Aorta (tissue), 5 donors: ENCODE data around the gene GBF1. TPM values are rescaled to one million over a fixed set of nuclear protein-coding genes. Genes with fewer than 3 reads are reported as not detected.

Source experiments
- ATAC-seq: fragments of 200-7000 bp; cut with Tn5 transposase; one replicate; pipeline ENCODE4 v1.9.1; 2022; ENCODE audit warnings: moderate library complexity; ENCODE audit not compliant: low FRiP score
- DNase-seq, 2 donors: peaks; one replicate each; pipeline ENCODE4 v3.0.0-alpha.2; 2020
- H3K27ac ChIP-seq, 2 donors: one replicate each; pipeline ENCODE4 v1.5.1; 2013; ENCODE audit warnings: low read length in 2 of 2, mild to moderate bottlenecking in 2 of 2, moderate library complexity in 2 of 2, control low read depth in 1 of 2, inconsistent platforms in 1 of 2, low read depth in 1 of 2
- H3K27me3 ChIP-seq, 2 donors: one replicate each; pipeline ENCODE4 v1.6.1; 2013; ENCODE audit warnings: control low read depth in 1 of 2, low read length in 1 of 2, mild to moderate bottlenecking in 1 of 2, moderate library complexity in 1 of 2; ENCODE audit not compliant: insufficient read depth in 2 of 2, control insufficient read depth in 1 of 2
- H3K36me3 ChIP-seq, 2 donors: one replicate each; pipeline ENCODE4 v1.6.1; 2013; ENCODE audit warnings: control low read depth in 1 of 2, low read length in 1 of 2, mild to moderate bottlenecking in 1 of 2; ENCODE audit not compliant: insufficient read depth in 2 of 2, control insufficient read depth in 1 of 2
- H3K4me1 ChIP-seq, 2 donors: one replicate each; pipeline ENCODE4 v1.6.1; 2013; ENCODE audit warnings: low read length in 2 of 2, control low read depth in 1 of 2, mild to moderate bottlenecking in 1 of 2, moderate library complexity in 1 of 2; ENCODE audit not compliant: insufficient read depth in 2 of 2, control insufficient read depth in 1 of 2
- H3K4me3 ChIP-seq, 2 donors: one replicate each; pipeline ENCODE4 v1.5.1; 2013; ENCODE audit warnings: low read length in 2 of 2, control low read depth in 1 of 2, mild to moderate bottlenecking in 1 of 2
- H3K9me3 ChIP-seq: one replicate; pipeline ENCODE4 v1.6.1; 2013; ENCODE audit warnings: mild to moderate bottlenecking, low read length; ENCODE audit not compliant: control insufficient read depth
- WGBS, 2 donors: extraction: QIAGEN DNeasy Blood & Tissue Kit; methylation state at CpG; one replicate each; pipeline ENCODE4 v1.1.7; 2013; 5-methylcytosine and 5-hydroxymethylcytosine counted together
- intact Hi-C, 2 donors: fragments of 100-400 bp; cut with DNase I; formaldehyde crosslinking; loops; one replicate each; pipeline versions ENCODE4 v1.14.2 to v1.15.0; 2022
- polyA plus RNA-seq, 2 donors: library from polyadenylated mRNA; stranded (reverse); fragments of 200-250 nt; gene quantifications; one replicate each; pipeline ENCODE4 v1.2.3, GENCODE V29; 2013
- total RNA-seq, 2 donors: library from RNA; stranded (reverse); fragmentation: NEBNext Ultra II Directional; extraction: Animal tissue kit (Norgen Biotek cat#: 25700); gene quantifications; one replicate each; pipeline ENCODE4 v1.2.1, GENCODE V29; 2021
- donor health status: healthy with polysubstance abuse.
- donor health status: Bipolar disorder and iron deficiency.
- donor health status: DM: no; HTN: no; CAD: no.
- donor health status: DM: no; HTN: no; CAD: no.
- donor health status: DM: yes; HTN: yes; CAD: no.

The GBF1 gene
- total and polyA plus RNA-seq, 4 donors = 7.1 to 44.0 (median 32.6) TPM

DNA sequence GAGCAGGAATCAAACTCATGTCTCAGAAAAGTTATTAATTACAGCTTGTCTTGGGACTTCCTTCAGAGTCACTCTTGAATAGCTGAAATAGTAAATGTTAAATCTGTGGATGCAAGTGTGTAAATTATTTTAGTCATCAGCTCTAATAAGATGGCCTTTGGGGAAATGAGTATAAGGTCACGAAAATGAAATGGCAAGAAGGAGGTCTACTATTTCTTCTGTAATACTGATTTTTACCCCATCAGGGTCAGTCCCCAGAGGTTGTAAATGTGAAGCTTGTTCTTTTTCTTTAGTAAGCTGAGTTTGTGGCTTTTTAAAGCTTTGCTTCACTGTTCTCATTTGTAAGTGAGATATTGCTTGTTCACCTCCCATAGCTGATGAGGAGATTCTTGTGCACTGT, 63.9 kb downstream of the GBF1 start:
- Histone ChIP-seq H3K36me3 (no peaks in the 10 kb centered on the region), H3K9me3 (no peaks in the 10 kb centered on the region), H3K4me1 (peaks cover 9 to 16% of the 10 kb centered on the region in 2 donors), H3K4me3 (no peak overlapping the region), H3K27me3 (no peaks in the 10 kb centered on the region), H3K27ac (no peak overlapping the region)
- no peak for ATAC-seq
- 94 to 96% methylated on average over 1 of the region's 1 CpG for WGBS, 2 donors
- intact Hi-C loops = no loop called here
- no peak for DNase-seq

DNA sequence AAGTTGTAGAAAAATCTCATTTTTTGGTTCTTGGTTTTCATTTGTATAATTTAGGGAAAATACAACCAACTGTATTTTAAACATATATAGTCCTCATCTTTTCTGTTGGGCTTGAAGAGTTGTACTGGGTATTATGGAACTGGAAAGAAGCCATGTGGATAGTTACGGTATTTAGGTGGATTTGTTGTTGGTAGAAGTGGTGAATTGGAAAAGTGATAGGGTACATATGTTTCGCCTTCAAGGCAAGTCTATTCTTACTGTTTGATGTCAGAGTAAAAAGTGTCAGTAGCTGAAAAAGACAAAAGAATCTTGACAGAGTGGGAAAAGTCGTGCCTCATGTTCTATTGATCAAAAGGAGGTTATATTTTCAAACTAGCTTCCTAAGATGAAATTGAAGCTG, 64.6 kb downstream of the GBF1 start:
- H3K4me3 ChIP-seq = no peak overlapping the region
- ATAC-seq = no peak
- DNase-seq = no peak
- intact Hi-C loops = no loop called here
- WGBS, 2 donors = 80 to 82% methylated on average over 3 of the region's 3 CpGs
- no peaks in the 10 kb centered on the region for H3K36me3 ChIP-seq
- H3K9me3 ChIP-seq = no peaks in the 10 kb centered on the region
- H3K27me3 ChIP-seq = no peaks in the 10 kb centered on the region
- peaks cover 9 to 16% of the 10 kb centered on the region in 2 donors for H3K4me1 ChIP-seq
- no peak overlapping the region for H3K27ac ChIP-seq

- peak overlapping the region in 1 of 2 donors; percentile 19 for H3K27ac ChIP-seq
- intact Hi-C loops = no loop called here
- peaks cover 9 to 16% of the 10 kb centered on the region in 2 donors for H3K4me1 ChIP-seq
- WGBS, 2 donors = 40 to 47% methylated on average over 4 of the region's 4 CpGs
- no peak for ATAC-seq
- H3K36me3 ChIP-seq = no peaks in the 10 kb centered on the region
- H3K4me3 ChIP-seq = no peak overlapping the region
- no peaks in the 10 kb centered on the region for H3K27me3 ChIP-seq
- no peaks in the 10 kb centered on the region for H3K9me3 ChIP-seq
- no peak for DNase-seq
Observed at GRCh38 chr10:102310361-102311024, 65.2 kb downstream of the GBF1 start.

DNA sequence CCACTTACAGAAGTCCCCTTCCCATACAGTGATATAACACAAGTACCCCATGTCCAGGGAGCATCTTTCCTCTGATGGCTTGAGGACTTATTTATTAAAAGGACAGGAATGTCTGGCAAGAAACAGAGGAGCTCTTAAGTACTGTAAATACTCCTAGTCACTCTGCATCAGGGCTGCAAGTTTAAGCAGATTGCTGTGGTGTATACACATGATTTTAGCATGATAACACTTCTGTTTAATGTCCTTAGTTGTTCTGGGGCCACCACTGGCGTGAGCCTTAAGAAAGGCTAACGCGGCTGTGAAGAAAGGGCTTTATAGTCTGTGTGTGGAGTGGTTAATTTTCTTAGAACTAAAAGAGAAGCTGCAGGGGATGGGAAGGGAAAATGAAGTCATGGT, 65.7 kb downstream of the GBF1 start:
- intact Hi-C loops = no loop called here
- Histone ChIP-seq H3K4me1 (peaks cover 9 to 16% of the 10 kb centered on the region in 2 donors), H3K27ac (no peak overlapping the region), H3K4me3 (no peak overlapping the region), H3K9me3 (no peaks in the 10 kb centered on the region), H3K36me3 (no peaks in the 10 kb centered on the region), H3K27me3 (no peaks in the 10 kb centered on the region)
- no peak for DNase-seq
- WGBS, 2 donors = 87 to 89% methylated on average over 3 of the region's 3 CpGs
- ATAC-seq = no peak

DNA sequence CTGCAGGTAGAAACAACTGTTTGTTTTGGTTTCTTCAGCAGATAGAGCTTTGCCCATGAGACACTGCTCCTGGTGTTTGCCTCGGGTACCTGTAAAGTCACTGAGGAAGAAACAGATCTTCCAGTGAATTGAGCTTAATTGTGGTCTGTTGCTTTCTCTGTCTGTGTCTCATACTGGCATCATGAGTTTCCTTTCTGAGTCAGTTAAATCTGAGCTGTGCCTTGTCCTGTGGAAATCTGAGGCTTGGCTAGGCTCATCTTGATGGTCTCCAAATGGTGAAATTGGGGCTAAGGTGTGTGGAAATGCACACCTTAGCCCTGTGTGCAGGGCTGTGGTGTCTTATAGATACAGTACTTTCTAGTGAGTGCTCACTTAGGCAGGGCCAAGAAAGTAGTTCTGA, 67.4 kb downstream of the GBF1 start:
- peaks cover 9 to 16% of the 10 kb centered on the region in 2 donors for H3K4me1 ChIP-seq
- H3K27me3 ChIP-seq = no peaks in the 10 kb centered on the region
- DNase-seq = no peak
- H3K4me3 ChIP-seq = no peak overlapping the region
- H3K9me3 ChIP-seq = no peaks in the 10 kb centered on the region
- 46 to 70% methylated on average over 1 of the region's 1 CpG for WGBS, 2 donors
- ATAC-seq = no peak
- no peak overlapping the region for H3K27ac ChIP-seq
- H3K36me3 ChIP-seq = no peaks in the 10 kb centered on the region
- intact Hi-C loops = no loop called here

DNA sequence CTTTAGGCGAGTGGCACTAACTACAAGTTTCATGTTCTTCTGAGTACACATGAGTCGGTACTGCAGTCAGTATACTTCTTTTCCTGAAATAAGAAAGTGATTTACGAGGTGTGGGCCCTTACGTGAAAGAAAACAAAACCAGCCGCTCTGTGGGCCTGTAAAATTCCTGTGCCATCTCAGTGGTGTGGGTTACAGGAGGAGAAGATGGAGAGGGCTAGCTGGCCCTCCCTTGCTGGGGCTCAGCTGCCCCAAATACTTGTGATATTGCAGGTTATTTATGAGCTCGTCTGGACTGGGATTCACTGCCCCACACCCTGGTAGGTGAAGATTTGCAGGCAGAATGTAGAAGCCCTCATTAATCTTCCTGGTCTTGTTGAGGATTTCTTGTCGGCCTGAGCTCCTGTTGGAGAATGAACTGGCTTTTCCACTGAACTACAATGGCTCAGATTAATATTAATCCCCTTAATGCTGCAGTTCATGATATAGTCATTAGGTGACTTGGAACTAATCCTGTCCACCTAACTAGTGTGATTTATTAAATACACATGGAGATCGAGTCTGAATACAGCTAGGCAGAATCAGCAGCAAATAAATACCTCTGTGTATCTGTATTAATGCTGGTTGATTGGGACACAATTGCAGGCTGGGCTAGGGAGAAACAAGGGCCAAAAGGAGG, 68.0 kb downstream of the GBF1 start:
- Histone ChIP-seq H3K36me3 (no peaks in the 10 kb centered on the region), H3K9me3 (no peaks in the 10 kb centered on the region), H3K27me3 (no peaks in the 10 kb centered on the region), H3K4me3 (no peak overlapping the region), H3K27ac (no peak overlapping the region), H3K4me1 (peaks cover 9 to 16% of the 10 kb centered on the region in 2 donors)
- intact Hi-C loops = no loop called here
- ATAC-seq (no peak), DNase-seq (no peak)
- WGBS, 2 donors = 27 to 41% methylated on average over 8 of the region's 8 CpGs

DNA sequence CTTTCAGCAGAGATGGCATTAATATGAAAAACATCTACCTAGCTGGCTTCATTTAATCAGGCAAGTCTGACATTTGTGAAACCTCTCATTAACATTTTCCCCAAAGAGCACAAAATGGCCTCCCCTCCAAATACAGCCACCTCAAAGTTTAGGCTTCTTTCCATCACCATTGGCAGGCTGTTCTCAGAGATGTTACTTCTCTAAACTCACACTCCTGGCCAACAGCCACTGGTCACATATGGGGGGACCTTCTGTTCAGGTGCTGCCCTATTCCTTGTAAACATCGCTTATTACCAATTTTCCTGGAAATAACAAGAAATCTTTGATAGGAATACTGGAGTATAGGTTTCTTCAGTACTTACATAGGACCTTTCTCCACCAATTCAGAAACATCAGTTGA, 69.5 kb downstream of the GBF1 start:
- WGBS, 2 donors = 97% methylated on average over 1 of the region's 1 CpG
- Histone ChIP-seq H3K9me3 (no peaks in the 10 kb centered on the region), H3K4me3 (no peak overlapping the region), H3K27me3 (no peaks in the 10 kb centered on the region), H3K4me1 (peaks cover 9 to 16% of the 10 kb centered on the region in 2 donors), H3K36me3 (no peaks in the 10 kb centered on the region), H3K27ac (no peak overlapping the region)
- no peak for ATAC-seq
- intact Hi-C loops = no loop called here
- DNase-seq = no peak

GRCh38 chr10:102316421-102316820, 71.1 kb downstream of the GBF1 start:
- no peaks in the 10 kb centered on the region for H3K27me3 ChIP-seq
- intact Hi-C loops = no loop called here
- 76 to 85% methylated on average over 1 of the region's 1 CpG for WGBS, 2 donors
- no peak overlapping the region for H3K4me3 ChIP-seq
- ATAC-seq (no peak), DNase-seq (no peak)
- peaks cover 0 to 3% of the 10 kb centered on the region in 2 donors for H3K4me1 ChIP-seq
- H3K27ac ChIP-seq = no peak overlapping the region
- H3K9me3 ChIP-seq = no peaks in the 10 kb centered on the region
- H3K36me3 ChIP-seq = no peaks in the 10 kb centered on the region

DNA sequence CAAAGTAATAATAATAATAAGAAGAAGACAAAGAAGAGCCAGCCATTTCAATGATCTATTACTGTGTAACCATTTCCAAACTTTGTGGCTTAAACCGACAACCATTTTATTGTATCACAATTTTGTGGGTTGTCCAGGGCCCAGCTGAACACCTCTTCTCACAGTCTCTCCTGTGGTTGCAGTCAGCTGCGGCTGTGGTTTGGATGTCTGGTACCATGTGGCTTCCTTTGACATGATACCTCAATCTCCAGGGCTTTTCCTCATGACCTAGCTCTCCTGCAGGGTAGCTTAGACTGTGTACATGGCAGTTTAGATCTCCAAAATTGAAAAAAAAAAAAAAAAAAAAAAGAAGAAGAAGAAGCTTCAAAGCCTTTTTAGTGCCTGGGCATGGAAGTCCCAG, 77.6 kb downstream of the GBF1 start:
- DNase-seq (no peak), ATAC-seq (no peak)
- no peaks in the 10 kb centered on the region for H3K36me3 ChIP-seq
- WGBS, 2 donors = 91 to 94% methylated on average over 2 of the region's 2 CpGs
- H3K4me1 ChIP-seq = no peaks in the 10 kb centered on the region
- H3K9me3 ChIP-seq = no peaks in the 10 kb centered on the region
- no peak overlapping the region for H3K27ac ChIP-seq
- intact Hi-C loops = no loop called here
- no peak overlapping the region for H3K4me3 ChIP-seq
- H3K27me3 ChIP-seq = no peaks in the 10 kb centered on the region
